NB4 (cell line): ENCODE data around the gene ADK.

Experiments used
- DNase-seq: peaks from one replicate; pipeline ENCODE4 v3.0.0; 2010; ENCODE audit warnings: low read depth
- H3K4me3 ChIP-seq: one replicate; pipeline ENCODE4 v1.5.1; 2011; ENCODE audit warnings: mild to moderate bottlenecking, low read depth, low read length, moderate library complexity
- MYC ChIP-seq: IDR thresholded peaks from 2 replicates; pipeline ENCODE4 v1.6.1; 2011; ENCODE audit warnings: low read depth, low read length
- POLR2A ChIP-seq: IDR thresholded peaks from 2 replicates; pipeline ENCODE4 v1.6.1; 2011; ENCODE audit warnings: mild to moderate bottlenecking; ENCODE audit not compliant: insufficient read length; ENCODE audit errors: extremely low read depth
- TF ChIP-seq, protein P1 (sequence below): IDR thresholded peaks from one replicate; pipeline ENCODE4 v1.5.1; 2012; ENCODE audit warnings: low read depth, low read length
- TF ChIP-seq, protein P2 (sequence below): IDR thresholded peaks from 2 replicates; pipeline ENCODE4 v1.6.1; 2011; ENCODE audit warnings: low read depth, low read length

Gene ADK

DNA sequence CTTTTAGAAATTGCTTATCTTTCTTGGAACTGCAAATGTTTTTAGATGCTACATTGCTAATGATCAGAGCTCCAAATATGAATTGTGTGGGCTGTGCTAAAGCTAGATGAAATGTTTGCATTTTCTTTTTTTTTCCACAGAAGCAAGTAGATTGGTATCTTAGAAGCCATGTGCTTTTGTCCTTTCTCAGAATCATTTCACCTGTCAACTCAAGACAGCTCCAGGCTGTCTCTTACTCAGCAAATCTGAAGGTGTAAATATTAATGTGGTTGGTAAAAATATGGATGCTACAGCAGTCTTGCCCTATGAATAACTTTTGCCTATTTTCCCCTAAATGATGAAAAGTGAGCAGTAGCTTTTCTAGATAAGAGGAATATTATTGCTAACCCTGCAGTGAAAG, 41.6 kb upstream of the ADK start:
- TF ChIP-seq, protein P1, sequence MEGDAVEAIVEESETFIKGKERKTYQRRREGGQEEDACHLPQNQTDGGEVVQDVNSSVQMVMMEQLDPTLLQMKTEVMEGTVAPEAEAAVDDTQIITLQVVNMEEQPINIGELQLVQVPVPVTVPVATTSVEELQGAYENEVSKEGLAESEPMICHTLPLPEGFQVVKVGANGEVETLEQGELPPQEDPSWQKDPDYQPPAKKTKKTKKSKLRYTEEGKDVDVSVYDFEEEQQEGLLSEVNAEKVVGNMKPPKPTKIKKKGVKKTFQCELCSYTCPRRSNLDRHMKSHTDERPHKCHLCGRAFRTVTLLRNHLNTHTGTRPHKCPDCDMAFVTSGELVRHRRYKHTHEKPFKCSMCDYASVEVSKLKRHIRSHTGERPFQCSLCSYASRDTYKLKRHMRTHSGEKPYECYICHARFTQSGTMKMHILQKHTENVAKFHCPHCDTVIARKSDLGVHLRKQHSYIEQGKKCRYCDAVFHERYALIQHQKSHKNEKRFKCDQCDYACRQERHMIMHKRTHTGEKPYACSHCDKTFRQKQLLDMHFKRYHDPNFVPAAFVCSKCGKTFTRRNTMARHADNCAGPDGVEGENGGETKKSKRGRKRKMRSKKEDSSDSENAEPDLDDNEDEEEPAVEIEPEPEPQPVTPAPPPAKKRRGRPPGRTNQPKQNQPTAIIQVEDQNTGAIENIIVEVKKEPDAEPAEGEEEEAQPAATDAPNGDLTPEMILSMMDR = no peak
- no peak overlapping the region for H3K4me3 ChIP-seq
- DNase-seq = no peak

DNA sequence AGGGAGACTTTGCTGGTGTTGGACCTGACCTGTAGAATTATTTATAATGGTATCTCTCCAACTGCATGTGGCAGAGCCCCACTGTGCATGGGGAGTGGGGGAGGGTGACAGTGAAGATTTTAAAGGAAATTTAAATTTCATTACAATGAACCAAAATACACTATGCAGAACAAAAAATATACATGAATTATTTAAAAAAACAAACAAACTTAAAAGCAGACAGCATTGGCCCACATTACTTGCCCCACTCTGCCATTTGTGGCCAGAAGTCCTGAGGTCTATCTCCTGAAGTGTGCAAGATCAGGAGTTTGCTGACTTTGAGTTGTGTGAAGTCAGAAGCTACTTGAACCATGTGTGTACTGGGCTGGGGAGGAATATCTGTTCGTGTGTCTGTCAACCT, 40.9 kb upstream of the ADK start:
- no peak for DNase-seq
- no peak overlapping the region for H3K4me3 ChIP-seq
- TF ChIP-seq, protein P2, sequence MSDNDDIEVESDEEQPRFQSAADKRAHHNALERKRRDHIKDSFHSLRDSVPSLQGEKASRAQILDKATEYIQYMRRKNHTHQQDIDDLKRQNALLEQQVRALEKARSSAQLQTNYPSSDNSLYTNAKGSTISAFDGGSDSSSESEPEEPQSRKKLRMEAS = no peak
- no peak for TF ChIP-seq MYC
- TF ChIP-seq, protein P1 = no peak
- no peak for TF ChIP-seq POLR2A

DNA sequence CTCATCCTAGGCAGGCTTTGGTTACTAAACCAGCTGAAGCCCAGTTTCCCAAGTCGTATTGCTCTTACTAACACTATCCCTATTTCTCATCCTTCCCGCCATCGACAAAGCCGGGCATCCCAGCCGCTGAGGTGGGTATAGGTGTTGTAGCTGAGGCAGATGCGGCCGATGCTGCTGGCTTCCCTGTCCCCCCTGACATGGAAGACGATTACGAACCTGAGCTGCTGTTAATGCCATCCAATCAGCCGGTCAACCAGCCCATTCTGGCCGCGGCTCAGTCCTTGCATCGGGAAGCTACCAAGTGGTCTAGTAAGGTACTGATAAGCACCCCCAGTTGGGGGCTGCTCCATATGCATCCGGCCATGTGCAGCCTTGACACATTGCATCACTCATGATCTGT, 39.2 kb upstream of the ADK start:
- TF ChIP-seq POLR2A (no peak), MYC (no peak)
- TF ChIP-seq, protein P2 = no peak
- TF ChIP-seq, protein P1 = no peak
- DNase-seq = no peak
- no peak overlapping the region for H3K4me3 ChIP-seq

DNA sequence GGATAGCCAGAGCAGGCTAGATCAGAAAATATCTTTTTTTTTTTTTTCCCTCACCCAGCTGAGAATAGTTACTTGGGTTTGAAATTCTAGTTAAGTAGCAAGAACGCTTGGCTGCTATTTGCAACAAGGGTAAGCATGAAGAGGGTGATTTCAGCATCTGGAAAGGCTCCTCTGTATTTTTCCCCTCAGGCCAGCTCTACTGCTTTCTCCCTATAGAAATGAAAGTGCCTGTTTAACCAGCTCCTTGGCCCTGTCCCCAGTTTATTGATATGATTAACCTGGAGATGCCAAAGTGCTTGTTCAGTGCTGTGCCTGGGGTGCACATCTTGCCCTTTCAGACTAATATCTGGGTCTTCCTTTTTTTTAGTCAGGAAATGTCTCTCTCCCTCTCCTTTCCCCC, 37.5 kb upstream of the ADK start:
- H3K4me3 ChIP-seq = no peak overlapping the region
- TF ChIP-seq, protein P1 = no peak
- no peak for TF ChIP-seq MYC
- TF ChIP-seq POLR2A = no peak
- no peak for DNase-seq

DNA sequence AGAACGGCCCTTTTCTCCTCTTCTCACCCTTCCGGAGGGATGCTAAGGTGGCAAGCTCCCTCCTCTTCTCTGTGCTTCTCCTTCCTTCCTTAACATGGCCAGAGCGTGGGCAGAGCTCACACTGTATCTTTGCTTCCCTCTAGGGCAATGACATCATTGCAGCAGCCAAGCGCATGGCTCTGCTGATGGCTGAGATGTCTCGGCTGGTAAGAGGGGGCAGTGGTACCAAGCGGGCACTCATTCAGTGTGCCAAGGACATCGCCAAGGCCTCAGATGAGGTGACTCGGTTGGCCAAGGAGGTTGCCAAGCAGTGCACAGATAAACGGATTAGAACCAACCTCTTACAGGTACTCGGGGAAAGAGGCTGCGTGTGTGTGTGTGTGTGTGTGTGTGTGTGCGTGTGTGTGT, 37.0 kb upstream of the ADK start:
- TF ChIP-seq POLR2A = no peak
- TF ChIP-seq, protein P2 = no peak
- no peak for TF ChIP-seq MYC
- TF ChIP-seq, protein P1 = no peak
- no peak overlapping the region for H3K4me3 ChIP-seq
- no peak for DNase-seq

DNA sequence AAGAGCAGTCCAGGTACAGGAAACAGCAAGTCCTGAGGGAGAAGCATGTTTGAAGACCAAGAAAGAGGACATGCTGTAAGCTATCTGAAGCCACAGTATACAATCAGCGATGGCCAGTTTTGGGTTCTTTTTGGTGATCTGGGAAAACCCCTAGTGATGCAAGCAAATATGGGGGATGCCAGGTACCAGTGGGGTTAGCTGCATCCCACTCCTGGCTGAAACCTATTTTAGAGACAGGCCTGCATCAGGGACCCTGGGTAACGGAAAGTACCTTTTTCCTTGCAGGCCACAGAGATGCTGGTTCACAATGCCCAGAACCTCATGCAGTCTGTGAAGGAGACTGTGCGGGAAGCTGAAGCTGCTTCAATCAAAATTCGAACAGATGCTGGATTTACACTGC, 33.3 kb upstream of the ADK start:
- TF ChIP-seq, protein P2 = no peak
- TF ChIP-seq, protein P1 = no peak
- TF ChIP-seq MYC = no peak
- TF ChIP-seq POLR2A = no peak
- no peak for DNase-seq
- no peak overlapping the region for H3K4me3 ChIP-seq
